HG03558 (cell line): ENCODE results near the gene CDC42EP2.

Source experiments
- ATAC-seq: cut with Tn5 transposase; IDR thresholded peaks from one replicate; pipeline ENCODE4 v1.9.1; 2021; ENCODE audit warnings: moderate number of reproducible peaks; ENCODE audit not compliant: unreplicated experiment; ENCODE audit errors: extremely low read depth

CDC42EP2 gene, protein sequence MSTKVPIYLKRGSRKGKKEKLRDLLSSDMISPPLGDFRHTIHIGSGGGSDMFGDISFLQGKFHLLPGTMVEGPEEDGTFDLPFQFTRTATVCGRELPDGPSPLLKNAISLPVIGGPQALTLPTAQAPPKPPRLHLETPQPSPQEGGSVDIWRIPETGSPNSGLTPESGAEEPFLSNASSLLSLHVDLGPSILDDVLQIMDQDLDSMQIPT

DNA sequence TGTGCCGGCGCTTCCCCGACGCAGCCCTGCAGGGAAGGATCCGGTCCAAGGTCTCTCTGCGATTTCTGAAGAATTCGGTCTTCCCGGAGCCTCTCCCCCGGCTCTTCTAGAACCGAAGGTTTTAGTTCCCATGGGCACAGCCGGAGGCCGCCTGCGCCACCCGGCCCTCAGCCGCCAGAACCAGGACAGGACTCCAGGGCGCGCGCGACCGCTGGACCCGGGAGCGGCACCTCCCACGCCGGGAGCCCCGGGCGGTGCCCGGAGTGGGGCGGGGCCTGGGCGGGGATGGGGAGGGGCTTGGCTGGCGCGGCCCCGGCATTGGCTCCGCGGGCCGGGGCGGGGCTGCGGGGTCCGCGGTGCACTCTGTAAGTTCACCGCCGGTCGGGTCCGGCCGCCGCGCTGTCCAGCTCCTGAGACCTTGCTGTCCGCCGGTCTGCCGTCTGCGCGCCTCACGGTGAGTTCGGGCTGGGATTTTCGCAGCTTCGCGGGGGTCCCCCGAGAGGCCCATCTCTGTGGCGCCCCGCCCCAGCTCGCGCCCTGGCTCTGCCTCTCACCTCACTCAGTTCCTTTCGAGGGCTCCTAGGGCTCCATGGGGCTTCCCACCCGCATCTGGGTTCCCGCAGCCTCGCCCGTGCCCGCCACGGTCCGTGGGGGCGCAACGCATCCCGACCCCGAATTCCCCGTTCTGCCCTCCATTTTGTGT is at the start of gene CDC42EP2:
Gene CDC42EP2 (plus strand): TSS at position 366 of the 703 bp plus-strand sequence. CDS start 6,033 bp downstream, outside the sequence.
- ATAC-seq: peak; percentile 58

DNA sequence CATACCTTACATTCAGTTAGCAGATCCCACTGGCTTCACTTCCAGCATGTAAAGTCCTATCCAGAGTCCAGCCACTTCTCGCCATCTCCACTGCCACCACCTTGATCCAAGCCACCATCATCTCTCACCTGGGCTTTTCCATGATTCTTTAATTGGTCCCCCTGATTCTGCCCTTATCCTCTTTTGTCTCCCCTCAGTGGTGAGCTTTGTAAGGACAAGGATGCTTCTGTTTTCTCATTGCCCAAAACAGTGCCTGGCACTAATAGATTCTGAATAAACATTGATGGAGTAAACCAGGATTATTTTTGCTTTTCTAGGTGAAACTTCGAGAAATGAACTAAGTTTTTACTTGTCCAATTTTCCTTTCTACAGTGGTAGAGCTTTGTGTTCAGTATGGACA is 48.5 kb upstream of the CDC42EP2 start:
- no peak for ATAC-seq

- no peak for ATAC-seq
Measured at GRCh38 chr11:65274735-65275682, 39.7 kb upstream of the CDC42EP2 start.

DNA sequence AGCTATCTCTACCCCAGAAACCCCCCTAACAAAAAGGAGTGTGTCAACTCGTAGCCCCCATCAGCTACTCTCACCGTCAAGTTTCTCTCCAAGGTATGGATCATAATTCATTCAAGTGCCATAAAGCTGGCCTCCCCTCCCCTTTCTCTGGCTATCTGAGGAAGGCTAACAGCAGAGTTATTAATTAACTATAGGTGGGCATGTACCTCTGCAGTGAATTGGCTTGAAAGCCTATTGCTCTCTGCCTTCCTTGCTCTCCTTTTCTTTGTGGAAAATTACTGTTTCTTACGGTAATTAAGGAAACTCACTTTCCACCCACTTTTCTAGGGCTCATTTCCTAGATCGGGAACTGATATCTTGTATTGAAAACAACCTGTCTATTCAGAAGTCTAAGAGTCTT is 38.8 kb upstream of the CDC42EP2 start:
- ATAC-seq: no peak

GRCh38 chr11:65277631-65278277 is 36.9 kb upstream of the CDC42EP2 start:
- ATAC-seq: no peak

GRCh38 chr11:65278356-65278755 is 36.3 kb upstream of the CDC42EP2 start:
- no peak for ATAC-seq

- no peak for ATAC-seq
Measured at GRCh38 chr11:65279279-65279678, 35.4 kb upstream of the CDC42EP2 start.

- ATAC-seq: no peak
Measured at GRCh38 chr11:65279741-65280440, 34.8 kb upstream of the CDC42EP2 start.

GRCh38 chr11:65280646-65281045 is 34.0 kb upstream of the CDC42EP2 start:
- ATAC-seq: no peak

- ATAC-seq: no peak
Measured at GRCh38 chr11:65286686-65287085, 28.0 kb upstream of the CDC42EP2 start.

DNA sequence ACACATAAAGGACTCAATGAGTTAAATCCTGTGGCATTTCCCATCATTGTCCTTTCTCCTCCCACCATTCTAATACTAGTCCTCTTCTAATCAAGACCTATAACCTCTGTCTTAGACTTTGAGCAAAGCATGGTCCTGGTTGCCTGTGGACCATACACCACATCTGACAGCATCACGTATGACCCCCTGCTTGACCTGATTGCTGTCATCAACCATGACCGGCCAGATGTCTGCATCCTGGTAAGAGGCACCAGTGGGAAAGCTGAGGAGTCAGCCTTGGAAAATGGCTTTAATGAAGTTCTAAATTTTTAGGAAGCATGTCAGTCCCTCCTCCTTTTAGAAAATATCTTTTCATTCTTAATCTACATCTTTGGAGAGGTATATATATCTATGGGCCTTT is 27.1 kb upstream of the CDC42EP2 start:
- ATAC-seq: no peak

DNA sequence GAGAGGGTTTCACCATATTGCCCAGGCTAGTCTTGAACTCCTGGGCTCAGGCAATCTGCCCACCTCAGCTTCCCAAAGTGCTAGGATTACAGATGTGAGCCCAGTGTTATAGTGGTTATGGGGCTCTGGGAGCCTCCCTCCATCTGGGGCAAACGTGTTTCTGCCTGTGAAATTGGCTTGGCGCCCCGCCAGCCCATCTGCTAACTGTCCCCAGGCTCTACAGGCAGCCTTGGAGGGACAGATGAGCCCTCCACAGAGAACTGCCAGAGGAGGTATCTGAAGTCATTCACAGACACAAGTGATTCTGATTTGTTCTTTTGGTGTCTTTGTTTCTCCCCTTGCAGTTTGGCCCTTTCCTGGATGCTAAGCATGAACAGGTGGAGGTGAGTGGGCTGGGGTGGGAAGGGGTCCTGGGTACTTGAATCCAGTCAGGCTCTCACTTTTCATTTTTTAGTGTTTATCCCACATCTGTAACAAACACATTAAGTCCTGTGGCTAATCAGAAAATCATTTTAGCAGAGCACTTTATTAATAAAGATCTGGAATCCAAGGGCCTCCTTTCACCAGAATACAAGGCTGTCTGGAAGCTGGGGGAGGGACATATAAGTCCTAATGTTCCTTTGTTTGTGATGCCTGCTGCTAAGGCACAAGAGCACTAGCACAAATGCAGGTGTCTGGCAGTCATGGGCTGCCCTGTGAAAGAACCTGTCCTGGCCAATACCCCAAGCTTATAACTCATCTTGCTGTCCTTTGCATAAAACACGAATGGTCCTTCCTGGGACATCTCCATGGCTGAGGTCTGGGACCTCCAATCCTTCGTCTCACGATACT is 25.7 kb upstream of the CDC42EP2 start:
- ATAC-seq: no peak

DNA sequence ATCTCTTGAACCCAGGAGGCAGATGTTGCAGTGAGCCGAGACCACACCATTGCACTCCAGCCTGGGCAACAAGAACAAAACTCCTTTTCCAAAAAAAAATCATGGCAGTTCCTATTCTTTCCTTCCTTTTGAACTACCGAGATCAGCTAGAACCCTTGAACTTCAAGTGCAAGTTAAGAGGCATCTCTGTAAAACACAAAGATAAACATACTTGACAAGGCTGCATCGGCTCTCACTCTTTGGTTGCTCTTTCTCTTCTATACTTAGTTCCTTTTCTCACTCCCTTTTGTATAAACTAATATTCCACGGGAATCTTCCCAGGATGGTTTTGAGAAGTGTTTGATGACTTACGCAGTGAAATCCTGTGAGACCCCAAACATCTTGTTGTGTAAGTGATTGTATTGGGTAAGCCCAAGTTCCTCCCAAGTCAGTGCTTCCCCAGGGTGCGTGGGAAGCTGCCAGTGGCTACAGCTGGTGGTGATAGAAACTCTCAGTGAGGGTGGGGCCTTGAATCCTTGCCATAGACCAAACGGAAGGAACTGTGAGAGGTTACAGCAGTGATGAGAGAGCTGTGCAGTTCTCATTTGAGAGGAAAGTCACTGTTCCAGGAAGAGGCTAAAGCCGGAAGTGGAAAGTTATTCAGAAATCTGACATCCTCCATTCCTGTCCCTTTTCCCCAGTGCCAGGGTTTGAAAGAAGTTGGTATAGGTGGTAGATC is 24.1 kb upstream of the CDC42EP2 start:
- no peak for ATAC-seq

DNA sequence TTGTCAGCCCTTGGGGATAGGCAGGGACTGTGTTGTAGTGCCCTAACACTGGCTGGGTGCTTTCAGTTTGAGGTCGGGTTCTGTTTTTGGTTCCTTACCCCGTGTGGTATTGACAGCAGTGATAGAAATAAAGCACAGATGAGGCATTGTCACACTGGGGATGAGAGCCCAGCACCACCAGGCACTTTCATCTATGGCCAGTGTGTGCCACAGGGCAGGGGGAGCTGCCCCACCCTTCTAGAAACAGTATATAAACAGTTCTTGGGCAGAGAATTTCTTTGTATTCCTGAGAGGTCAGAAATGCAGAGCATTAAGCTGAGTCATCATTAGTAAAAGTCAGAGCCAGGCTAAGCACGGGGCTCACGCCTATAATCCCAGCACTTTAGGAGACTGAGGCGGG is 23.1 kb upstream of the CDC42EP2 start:
- ATAC-seq: no peak

GRCh38 chr11:65292890-65293289 is 21.8 kb upstream of the CDC42EP2 start:
- ATAC-seq: no peak

DNA sequence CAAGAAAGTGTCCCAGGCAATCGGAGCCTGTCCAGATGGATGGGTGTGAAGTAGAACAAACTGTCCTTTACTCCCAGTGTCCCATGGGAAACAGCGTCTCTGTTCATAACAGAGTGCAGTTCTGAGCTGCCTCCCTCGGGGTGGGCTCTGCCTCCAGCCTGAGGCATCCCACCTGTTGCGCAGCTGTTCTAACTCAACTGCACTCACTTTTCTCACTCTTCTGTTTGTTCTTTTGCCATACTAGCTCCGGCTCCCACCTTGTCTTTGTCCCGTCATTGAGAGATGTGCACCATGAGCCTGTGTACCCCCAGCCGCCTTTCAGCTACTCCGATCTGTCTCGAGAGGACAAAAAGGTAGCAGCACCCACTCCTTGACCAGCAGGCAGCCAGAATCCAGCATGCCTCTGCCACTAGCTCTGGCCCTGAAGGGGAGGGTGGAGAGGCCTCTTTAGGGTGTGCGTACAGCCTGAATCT is 20.7 kb upstream of the CDC42EP2 start:
- no peak for ATAC-seq

GRCh38 chr11:65295001-65295400 is 19.7 kb upstream of the CDC42EP2 start:
- ATAC-seq: no peak
